ENCODE measurements around the gene FIBIN.
A peak's percentile ranks its signal among the peaks of the same experiment; 100 is the strongest.

FIBIN gene

DNA sequence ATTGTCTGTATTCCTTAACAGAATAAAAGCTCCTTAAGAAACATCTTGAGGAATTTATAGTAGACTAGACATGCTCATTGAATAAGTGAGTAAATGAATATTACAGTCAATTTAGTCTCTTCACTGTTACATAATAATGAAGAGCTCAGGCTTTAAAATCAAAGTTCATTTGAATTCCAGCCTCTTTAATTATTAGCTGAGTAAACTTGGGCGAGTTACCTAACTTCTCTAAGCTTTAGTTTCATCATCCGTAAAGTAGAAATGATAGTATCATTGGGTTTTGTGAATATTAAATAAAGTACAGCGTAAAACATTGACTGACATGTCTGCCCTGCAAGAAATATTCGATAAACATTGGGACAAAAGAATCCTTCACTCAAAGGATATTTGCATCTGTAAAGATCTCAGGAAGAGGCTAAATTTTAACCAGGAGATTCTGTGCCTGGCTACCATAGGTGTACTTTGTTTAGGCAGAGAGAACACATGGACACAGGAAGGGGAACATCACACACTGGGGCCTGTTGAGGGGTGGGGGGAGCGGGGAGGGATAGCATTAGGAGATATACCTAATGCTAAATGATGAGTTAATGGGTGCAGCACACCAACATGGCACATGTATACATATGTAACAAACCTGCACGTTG lies 31.5 kb downstream of the FIBIN start:
- no peak for DNase-seq

DNA sequence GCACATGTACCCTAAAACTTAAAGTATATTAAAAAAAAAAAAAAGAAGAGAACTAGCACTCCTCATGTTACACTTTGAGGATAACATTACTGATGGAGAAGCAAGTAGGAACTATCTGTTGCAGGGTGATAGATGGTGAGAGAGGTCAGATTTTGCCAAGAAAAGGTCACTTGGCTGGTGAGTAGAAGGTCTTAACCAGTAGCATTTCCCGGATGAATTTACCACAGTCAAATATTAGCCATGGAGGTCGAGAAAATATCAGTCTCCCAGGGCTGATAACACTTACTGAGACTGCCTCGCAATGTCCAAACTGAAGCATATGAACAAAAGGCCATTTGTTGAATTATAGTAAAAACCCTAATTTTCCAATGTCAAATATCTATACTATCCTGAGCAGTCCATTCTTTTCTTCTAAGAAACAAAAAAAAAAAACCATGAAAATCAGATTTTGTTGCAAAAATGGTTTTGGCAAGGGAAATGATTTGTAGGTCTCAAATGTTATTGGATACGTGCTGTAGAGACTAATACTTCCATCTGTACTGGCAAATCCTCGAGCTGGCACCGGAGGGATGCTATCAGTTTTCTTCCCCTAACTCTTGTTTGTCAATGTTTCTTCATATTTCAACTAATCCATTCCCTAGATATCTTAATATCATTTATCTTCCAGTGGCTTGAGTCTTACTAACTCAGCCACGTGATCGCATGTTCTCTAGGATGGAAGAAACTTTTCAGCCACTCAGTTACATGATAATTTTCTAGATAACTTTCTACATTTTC lies 32.2 kb downstream of the FIBIN start:
- no peak for DNase-seq

DNA sequence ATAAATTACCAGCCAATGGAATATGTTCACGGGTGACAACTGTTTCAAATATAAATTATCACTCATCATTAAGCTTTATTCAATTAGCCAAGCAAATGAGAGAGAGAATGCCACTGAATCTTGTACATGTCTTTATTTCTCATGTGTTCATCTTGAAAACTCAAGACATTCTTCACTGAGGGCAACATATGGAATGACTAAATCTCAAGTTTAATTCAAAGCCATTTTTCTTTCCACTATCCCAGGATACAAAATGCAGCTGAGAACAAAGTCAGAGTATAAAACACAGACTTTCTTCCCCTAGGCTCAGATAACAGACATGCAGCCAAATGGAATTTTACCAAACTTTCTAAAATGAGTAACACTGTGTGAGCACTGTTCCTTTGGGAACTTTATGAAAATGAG lies 34.7 kb downstream of the FIBIN start:
- no peak for DNase-seq

DNA sequence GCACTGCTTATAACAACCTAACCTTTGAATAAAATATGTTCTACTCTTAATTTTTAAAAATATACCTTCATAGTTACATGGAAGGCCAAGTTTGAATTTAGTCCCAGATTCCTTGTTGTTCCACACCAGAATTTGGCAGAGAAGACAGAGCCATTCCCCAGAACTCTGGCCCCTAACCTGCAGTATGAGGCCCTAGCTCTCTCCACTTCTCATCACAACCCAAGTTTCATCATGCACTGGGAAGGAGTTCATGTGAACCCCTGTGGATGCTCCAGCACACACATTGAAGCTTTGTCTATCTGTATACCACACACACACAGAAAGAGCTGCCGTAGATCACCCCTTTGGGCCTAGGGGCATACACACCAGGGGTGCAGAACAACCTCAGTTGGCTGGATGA lies 36.1 kb downstream of the FIBIN start:
- DNase-seq = no peak

DNA sequence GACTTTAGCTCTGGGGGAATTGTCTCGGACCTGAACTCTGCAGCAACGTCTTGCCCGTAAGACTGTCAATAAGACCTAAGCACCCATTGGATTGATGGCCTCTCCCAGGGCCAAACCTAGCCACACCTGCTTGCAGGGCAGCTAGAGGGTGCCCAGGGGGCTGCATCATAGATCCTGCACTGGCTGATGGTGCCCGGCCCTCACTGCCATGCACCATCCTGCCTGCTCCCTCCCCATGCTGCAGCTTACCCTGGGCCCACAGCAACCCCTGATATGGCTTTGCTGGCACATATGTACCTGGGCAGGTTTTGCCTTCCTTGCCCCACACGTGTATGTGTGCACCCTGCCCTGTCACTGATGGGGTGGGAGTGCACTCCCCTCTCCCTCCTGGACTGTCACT lies 37.8 kb downstream of the FIBIN start:
- no peak for DNase-seq

DNA sequence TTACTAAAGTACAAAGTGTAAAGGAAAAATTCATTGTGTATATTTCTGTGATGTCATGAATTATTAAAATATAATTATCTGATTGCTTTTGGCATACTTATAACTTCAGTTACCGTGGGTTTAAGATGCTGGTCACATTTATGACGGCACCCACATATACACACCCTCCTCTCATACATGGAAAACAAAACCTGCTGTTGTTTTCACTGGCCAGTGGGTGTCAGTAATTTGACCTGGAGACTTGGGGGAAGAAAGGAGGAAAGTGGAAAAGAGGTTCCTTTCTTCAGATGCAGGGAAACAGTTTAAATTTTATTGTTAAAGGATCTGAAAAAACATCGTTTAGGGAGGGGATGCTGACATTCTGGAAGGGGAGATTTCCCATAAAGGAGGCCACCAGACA lies 46.0 kb downstream of the FIBIN start:
- DNase-seq = no peak

DNA sequence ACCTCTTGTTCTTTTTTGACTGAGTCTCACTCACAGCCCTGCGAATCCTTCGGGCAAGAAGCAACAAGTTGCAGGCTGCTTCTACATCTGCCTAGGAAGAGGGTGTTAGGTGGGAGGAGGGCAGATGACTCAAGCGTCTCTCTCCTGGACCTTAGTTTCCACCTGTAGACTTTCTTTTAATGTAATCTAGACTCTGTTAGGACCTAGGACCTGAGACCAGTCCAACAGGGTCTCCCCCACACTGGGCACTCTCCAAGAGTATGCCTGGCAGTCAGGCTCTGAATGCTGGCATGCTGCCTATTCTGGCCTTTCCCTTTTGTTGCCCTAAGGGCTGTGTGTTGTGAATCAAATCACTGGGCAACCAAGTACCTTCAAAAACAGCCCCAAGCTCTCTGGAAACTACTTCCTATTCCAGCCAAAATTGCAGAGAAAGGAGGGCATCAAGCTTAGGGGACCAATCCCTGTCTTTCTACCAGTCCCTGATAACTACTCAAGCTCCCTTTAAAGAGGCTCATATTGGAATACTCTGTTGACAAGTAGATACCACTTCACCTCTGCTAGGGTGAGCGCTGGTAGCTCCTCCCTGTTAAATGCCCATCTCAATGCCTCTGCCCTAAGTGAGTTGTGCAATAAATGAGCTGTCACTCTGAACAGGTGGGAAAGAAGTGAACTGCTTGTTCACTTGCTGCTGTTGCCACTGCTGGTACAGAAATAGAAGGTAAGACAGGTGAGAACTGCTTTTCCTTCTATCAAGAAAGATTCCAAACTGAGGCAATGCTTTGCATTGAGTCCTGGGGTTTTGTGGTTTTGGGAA lies 46.6 kb downstream of the FIBIN start, which contains the start of gene BBOX1:
Gene BBOX1, plus strand, starts transcription at position 514 of the 814 bp plus-strand sequence. CDS start 14,616 bp downstream, outside the sequence.
- no peak for DNase-seq

DNA sequence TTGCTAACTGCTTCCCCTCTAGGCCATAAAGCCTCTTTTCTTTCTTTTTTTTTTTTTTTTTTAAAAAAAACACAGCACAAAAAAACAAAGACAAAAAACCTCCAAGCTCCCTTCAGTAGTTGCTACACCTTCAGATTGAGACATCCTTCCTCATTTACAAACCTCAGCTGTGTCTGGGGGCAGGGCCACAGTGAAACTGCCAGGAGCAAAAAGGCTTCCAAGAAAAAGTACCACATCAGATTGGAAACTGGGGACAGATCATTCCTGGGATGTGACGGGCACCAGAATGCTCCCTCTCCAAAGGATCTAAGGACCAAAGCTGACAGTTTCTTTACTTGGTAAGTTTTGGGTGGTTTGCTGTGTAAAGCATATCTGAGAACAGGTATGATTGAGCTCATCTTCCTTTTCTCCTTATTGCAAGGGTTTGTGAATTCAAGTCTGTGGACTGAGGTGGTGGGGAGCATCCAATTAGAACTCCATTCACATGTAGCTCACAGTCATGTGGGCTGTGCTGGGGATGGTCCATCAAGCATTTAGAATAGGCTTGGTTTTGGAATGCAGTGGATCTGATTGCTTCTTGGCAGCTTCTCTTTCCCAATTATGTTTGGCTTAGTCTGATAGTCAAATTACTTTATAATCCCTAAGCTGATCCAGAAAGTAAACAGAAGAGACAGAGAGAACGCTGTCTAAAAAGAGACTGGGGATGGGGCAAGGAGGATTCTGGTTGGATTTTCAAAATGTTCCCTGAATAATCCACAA lies 47.4 kb downstream of the FIBIN start:
- DNase-seq = peak; percentile 70

Measured in NCI-H82 (cell line).